HG02588 (cell line): ENCODE measurements around the gene LDLRAD4.

Experiments
- ATAC-seq: cut with Tn5 transposase; IDR thresholded peaks from one replicate; pipeline ENCODE4 v1.9.1; 2021; ENCODE audit warnings: mild to moderate bottlenecking, moderate library complexity; ENCODE audit not compliant: unreplicated experiment

The LDLRAD4 gene

GRCh38 chr18:13633700-13634099, 415.1 kb downstream of the LDLRAD4 start:
- no peak for ATAC-seq

GRCh38 chr18:13635046-13635445, 416.5 kb downstream of the LDLRAD4 start:
- ATAC-seq, result no peak

- ATAC-seq, result no peak
Observed at GRCh38 chr18:13638719-13639595, 420.4 kb downstream of the LDLRAD4 start.

- no peak for ATAC-seq
Observed at GRCh38 chr18:13640266-13640860, 421.8 kb downstream of the LDLRAD4 start.

GRCh38 chr18:13641551-13642439, 423.2 kb downstream of the LDLRAD4 start:
- ATAC-seq, result no peak

- ATAC-seq, result no peak
Observed at GRCh38 chr18:13642440-13642827, 423.9 kb downstream of the LDLRAD4 start.

GRCh38 chr18:13643261-13643751, 424.7 kb downstream of the LDLRAD4 start:
- ATAC-seq, result no peak

GRCh38 chr18:13645093-13645492, 426.5 kb downstream of the LDLRAD4 start:
- ATAC-seq, result no peak

- no peak for ATAC-seq
Observed at GRCh38 chr18:13646633-13647032, 428.1 kb downstream of the LDLRAD4 start.

GRCh38 chr18:13647761-13648160, 429.2 kb downstream of the LDLRAD4 start:
- no peak for ATAC-seq

GRCh38 chr18:13649397-13650390, 431.1 kb downstream of the LDLRAD4 start:
- no peak for ATAC-seq

- no peak for ATAC-seq
Observed at GRCh38 chr18:13653746-13654433, 435.3 kb downstream of the LDLRAD4 start.

GRCh38 chr18:13657974-13658373, 439.4 kb downstream of the LDLRAD4 start:
- no peak for ATAC-seq

- no peak for ATAC-seq
Observed at GRCh38 chr18:13658436-13659204, 440.1 kb downstream of the LDLRAD4 start.

GRCh38 chr18:13660510-13660909, 441.9 kb downstream of the LDLRAD4 start:
- ATAC-seq, result no peak

- ATAC-seq, result no peak
Observed at GRCh38 chr18:13661051-13661778, 442.7 kb downstream of the LDLRAD4 start.

- no peak for ATAC-seq
Observed at GRCh38 chr18:13661779-13662256, 443.3 kb downstream of the LDLRAD4 start.

GRCh38 chr18:13672657-13673056, 454.1 kb downstream of the LDLRAD4 start:
- ATAC-seq, result no peak
